Caco-2 (cell line): ENCODE results near the gene NELFCD. TPM values are rescaled to one million over a fixed set of nuclear protein-coding genes. Genes with fewer than 3 reads are reported as not detected.
"Not testable (repeated sequence)": the region's sequence is repeated elsewhere in the genome, so short reads cannot be mapped to it uniquely, and the experiment has no call there.

Experiments used
- BruUV-seq: library from RNA; stranded (reverse); fragments of 400-500 nt; replicated peaks from 2 replicates; lab custom pipeline; 2021; lab: Mats Ljungman, UMichigan
- CTCF ChIA-PET: fragments of 300-600 bp; sonication (Branson Sonifier 250); formaldehyde crosslinking; loops from one replicate; lab custom pipeline; 2022; ENCODE audit warnings: antibody characterized with exemption; lab: Charles Lee
- POLR2A ChIA-PET: fragments of 300-600 bp; sonication (Branson Sonifier 250); formaldehyde crosslinking; loops from one replicate; lab custom pipeline; 2022; ENCODE audit warnings: antibody characterized with exemption; lab: Charles Lee
- DNase-seq, 2 experiments: peaks; one replicate each; pipeline versions ENCODE4 v3.0.0 to v3.0.0-alpha.2; 2020 to 2022
- H3K27me3 ChIP-seq: replicated peaks from 2 replicates; pipeline ENCODE4 v1.6.0; 2011; ENCODE audit warnings: low read length; ENCODE audit not compliant: control insufficient read depth, insufficient read depth
- H3K36me3 ChIP-seq: 2 replicates; pipeline ENCODE4 v1.5.1; 2011; ENCODE audit warnings: low read length; ENCODE audit not compliant: control insufficient read depth, insufficient read depth
- H3K4me1 ChIP-seq: fragments of 250-450 bp; sonication (Bioruptor Pico); 2 replicates; pipeline ENCODE4 v1.5.1; 2020; ENCODE audit warnings: mild to moderate bottlenecking
- H3K4me3 ChIP-seq: 2 replicates; pipeline ENCODE4 v1.5.1; 2011; ENCODE audit warnings: low read depth, mild to moderate bottlenecking, control low read depth, low read length
- H3K9me3 ChIP-seq: fragments of 250-450 bp; sonication (Bioruptor Pico); 2 replicates; pipeline ENCODE4 v1.5.1; 2020; ENCODE audit warnings: mild to moderate bottlenecking, moderate library complexity
- H3K27ac Mint-ChIP-seq: one replicate; pipeline ENCODE4 v1.8.0; 2022; ENCODE audit warnings: mixed read lengths; ENCODE audit not compliant: unreplicated experiment
- H3K27me3 Mint-ChIP-seq: one replicate; pipeline ENCODE4 v1.8.0; 2022; ENCODE audit warnings: mixed read lengths; ENCODE audit not compliant: insufficient read depth, unreplicated experiment
- H3K36me3 Mint-ChIP-seq: one replicate; pipeline ENCODE4 v1.8.0; 2022; ENCODE audit warnings: mild to moderate bottlenecking, mixed read lengths; ENCODE audit not compliant: insufficient read depth, unreplicated experiment
- H3K4me1 Mint-ChIP-seq: one replicate; pipeline ENCODE4 v1.8.0; 2022; ENCODE audit warnings: low read depth, mixed read lengths; ENCODE audit not compliant: unreplicated experiment
- H3K4me3 Mint-ChIP-seq: one replicate; pipeline ENCODE4 v1.8.0; 2022; ENCODE audit warnings: mild to moderate bottlenecking, moderate library complexity, mixed read lengths; ENCODE audit not compliant: unreplicated experiment
- H3K9me3 Mint-ChIP-seq: one replicate; pipeline ENCODE4 v1.8.0; 2022; ENCODE audit warnings: mixed read lengths; ENCODE audit not compliant: unreplicated experiment
- intact Hi-C: fragments of 100-400 bp; cut with micrococcal nuclease; formaldehyde crosslinking; loops from one replicate; pipeline ENCODE4 v1.10.0; 2022; ENCODE audit not compliant: unreplicated experiment
- total RNA-seq: library from RNA; stranded (reverse); gene quantifications from 2 replicates; pipeline ENCODE4 v1.2.3, GENCODE V29; 2022
- TF ChIP-seq, protein P1 (sequence below), 2 experiments: fragments of 200-600 bp in 1 of 2; IDR thresholded peaks; 1 replicate in 1 of 2; 2 replicates in 1 of 2; pipeline versions ENCODE4 v1.5.1 to v1.8.0; 2011 to 2022; ENCODE audit warnings: antibody characterized with exemption in 1 of 2, control low read depth in 1 of 2, inconsistent platforms in 1 of 2, low read depth in 1 of 2, low read length in 1 of 2, mild to moderate bottlenecking in 1 of 2, moderate library complexity in 1 of 2; ENCODE audit not compliant: insufficient read depth in 1 of 2, severe bottlenecking in 1 of 2, unreplicated experiment in 1 of 2

NELFCD gene
- total RNA-seq, 1 experiment from 2014 or later: 230 TPM

DNA sequence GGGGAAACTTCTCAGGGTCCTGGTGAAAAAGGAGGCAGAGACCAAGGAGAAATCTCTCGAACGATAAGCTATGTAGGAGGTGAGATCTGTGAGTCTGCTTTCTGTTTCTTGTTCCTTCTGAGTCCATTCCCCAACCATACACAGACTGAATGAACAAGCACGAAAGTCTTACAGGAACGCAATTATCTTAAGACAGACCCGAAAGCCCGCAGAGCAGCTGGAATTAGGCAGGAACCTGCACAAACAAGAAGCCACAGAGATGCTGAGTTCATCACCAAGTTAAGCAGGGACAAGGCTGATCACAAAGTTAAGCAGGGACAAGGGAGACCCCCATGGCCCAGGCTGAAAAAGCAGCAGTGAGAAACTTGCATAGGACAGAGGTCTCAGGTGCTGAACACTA lies 21.4 kb upstream of the NELFCD start:
- no peaks in the 10 kb centered on the region for H3K36me3 ChIP-seq
- ChIA-PET CTCF (no interaction called here), POLR2A (no interaction called here)
- no TSS peak for BruUV-seq
- no peak overlapping the region for H3K27ac Mint-ChIP-seq
- H3K4me1 ChIP-seq: peaks cover 5% of the 10 kb centered on the region; the same call in 1 of the 2 replicates
- no peaks in the 10 kb centered on the region for H3K4me1 Mint-ChIP-seq
- H3K36me3 Mint-ChIP-seq: no peaks in the 10 kb centered on the region
- peaks cover 19% of the 10 kb centered on the region for H3K27me3 Mint-ChIP-seq
- no peaks in the 10 kb centered on the region for H3K27me3 ChIP-seq
- H3K4me3 Mint-ChIP-seq: no peak overlapping the region
- H3K9me3 Mint-ChIP-seq: peaks cover 5% of the 10 kb centered on the region
- no peak for DNase-seq
- TF ChIP-seq, protein P1, sequence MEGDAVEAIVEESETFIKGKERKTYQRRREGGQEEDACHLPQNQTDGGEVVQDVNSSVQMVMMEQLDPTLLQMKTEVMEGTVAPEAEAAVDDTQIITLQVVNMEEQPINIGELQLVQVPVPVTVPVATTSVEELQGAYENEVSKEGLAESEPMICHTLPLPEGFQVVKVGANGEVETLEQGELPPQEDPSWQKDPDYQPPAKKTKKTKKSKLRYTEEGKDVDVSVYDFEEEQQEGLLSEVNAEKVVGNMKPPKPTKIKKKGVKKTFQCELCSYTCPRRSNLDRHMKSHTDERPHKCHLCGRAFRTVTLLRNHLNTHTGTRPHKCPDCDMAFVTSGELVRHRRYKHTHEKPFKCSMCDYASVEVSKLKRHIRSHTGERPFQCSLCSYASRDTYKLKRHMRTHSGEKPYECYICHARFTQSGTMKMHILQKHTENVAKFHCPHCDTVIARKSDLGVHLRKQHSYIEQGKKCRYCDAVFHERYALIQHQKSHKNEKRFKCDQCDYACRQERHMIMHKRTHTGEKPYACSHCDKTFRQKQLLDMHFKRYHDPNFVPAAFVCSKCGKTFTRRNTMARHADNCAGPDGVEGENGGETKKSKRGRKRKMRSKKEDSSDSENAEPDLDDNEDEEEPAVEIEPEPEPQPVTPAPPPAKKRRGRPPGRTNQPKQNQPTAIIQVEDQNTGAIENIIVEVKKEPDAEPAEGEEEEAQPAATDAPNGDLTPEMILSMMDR (IDR thresholded peaks at IDR 0.05; ENCODE audit: insufficient read depth in 1 of 2, low read depth in 1 of 2, low read length in 1 of 2, severe bottlenecking in 1 of 2, unreplicated experiment in 1 of 2): no peak
- intact Hi-C loops: no loop called here
- H3K4me3 ChIP-seq: no peak overlapping the region
- H3K9me3 ChIP-seq: 0 out of 2 replicates have a peak, but pooled peaks cover 3% of the 10 kb centered on the region

DNA sequence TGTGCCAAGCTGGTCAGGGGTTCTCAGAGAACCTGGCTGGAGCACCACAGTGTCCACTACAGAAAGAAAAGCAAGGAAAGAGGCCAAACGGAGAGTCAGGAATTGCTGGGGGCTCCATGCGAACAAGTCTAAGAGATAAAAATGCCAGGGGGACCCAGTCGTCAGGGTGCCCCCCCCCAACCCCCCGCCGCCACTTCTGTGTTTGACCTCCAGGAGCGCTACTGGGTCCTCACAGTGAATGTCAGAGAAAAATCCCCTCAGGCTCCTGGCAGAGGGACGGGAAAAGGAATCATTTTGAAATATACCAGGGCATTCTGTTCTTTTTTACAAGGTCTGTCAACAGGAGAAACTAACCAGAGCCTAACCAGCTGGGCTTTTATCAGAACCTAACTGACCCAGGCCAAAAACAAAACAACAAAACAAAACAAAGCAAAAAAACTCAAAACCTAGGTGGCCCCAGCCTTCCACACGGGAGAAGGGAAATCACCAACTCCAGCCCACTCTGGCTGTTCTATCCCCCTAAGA lies 17.9 kb upstream of the NELFCD start:
- no peak overlapping the region for H3K4me3 ChIP-seq
- intact Hi-C loops: no loop called here

DNA sequence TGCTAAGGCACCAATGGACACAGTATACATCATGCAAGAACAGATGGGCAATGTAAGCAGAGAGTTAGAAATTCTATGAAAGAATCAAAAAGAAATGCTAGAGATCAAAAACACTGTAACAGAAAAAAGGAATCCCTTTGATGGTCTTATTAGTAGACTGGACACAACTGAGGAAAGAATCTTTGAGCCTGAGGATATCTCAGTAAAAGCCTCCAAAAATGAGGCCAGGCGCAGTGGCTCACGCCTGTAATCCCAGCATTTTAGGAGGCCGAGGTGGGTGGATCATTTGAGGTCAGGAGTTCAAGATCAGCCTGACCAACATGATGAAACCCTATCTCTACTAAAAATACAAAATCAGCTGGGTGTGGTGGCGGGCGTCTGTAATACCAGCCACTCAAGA lies 17.1 kb upstream of the NELFCD start:
- BruUV-seq, POLR2A ChIA-PET: not testable (repeated sequence)
- H3K27me3 Mint-ChIP-seq: peaks cover 19% of the 10 kb centered on the region

More for the DNA sequence above, 17.9 kb upstream of the NELFCD start:
- Histone ChIP-seq H3K36me3 (no peaks in the 10 kb centered on the region), H3K4me1 (peaks cover 5% of the 10 kb centered on the region; the same call in 1 of the 2 replicates), H3K27me3 (no peaks in the 10 kb centered on the region; the same call in 1 of the 2 replicates), H3K9me3 (0 out of 2 replicates have a peak, but pooled peaks cover 5% of the 10 kb centered on the region)
- no TSS peak for BruUV-seq
- peaks cover 19% of the 10 kb centered on the region for H3K27me3 Mint-ChIP-seq
- ChIA-PET POLR2A (no interaction called here), CTCF (no interaction called here)
- H3K36me3 Mint-ChIP-seq: no peaks in the 10 kb centered on the region
- no peaks in the 10 kb centered on the region for H3K4me1 Mint-ChIP-seq
- no peaks in the 10 kb centered on the region for H3K9me3 Mint-ChIP-seq
- DNase-seq: no peak
- H3K4me3 Mint-ChIP-seq: no peak overlapping the region
- TF ChIP-seq, protein P1 (IDR thresholded peaks at IDR 0.05; ENCODE audit: insufficient read depth in 1 of 2, low read depth in 1 of 2, low read length in 1 of 2, severe bottlenecking in 1 of 2, unreplicated experiment in 1 of 2): peak; percentile 27 to 49
- H3K27ac Mint-ChIP-seq: no peak overlapping the region

More for the DNA sequence above, 17.1 kb upstream of the NELFCD start:
- H3K9me3 Mint-ChIP-seq, DNase-seq, intact Hi-C loops, H3K36me3 ChIP-seq, H3K9me3 ChIP-seq, H3K36me3 Mint-ChIP-seq, H3K4me1 ChIP-seq, H3K27me3 ChIP-seq, CTCF ChIA-PET, H3K4me3 Mint-ChIP-seq, H3K27ac Mint-ChIP-seq, H3K4me1 Mint-ChIP-seq, H3K4me3 ChIP-seq: not testable (repeated sequence)
